Body of pancreas (tissue), 4 donors: ENCODE results near the gene ZDHHC24.

Source experiments
- CTCF ChIP-seq, 7 experiments: fragments of 450-650 bp in 4 of 7; fragments of 200-600 bp in 3 of 7; sonication (generic) in 3 of 7; IDR thresholded peaks; one replicate each; pipeline ENCODE4 v1.5.1; 2016 to 2019; ENCODE audit warnings: antibody characterized with exemption in 7 of 7
- POLR2A ChIP-seq, 3 donors: fragments of 450-650 bp; IDR thresholded peaks; one replicate each; pipeline ENCODE4 v1.6.1; 2016; ENCODE audit warnings: antibody characterized with exemption in 3 of 3, mild to moderate bottlenecking in 2 of 3

- TF ChIP-seq CTCF (IDR thresholded peaks at IDR 0.05) (no peak), POLR2A (IDR thresholded peaks at IDR 0.05) (no peak)
Observed at GRCh38 chr11:66484806-66485380, 61.0 kb downstream of the ZDHHC24 start.
